IMR-90 (cell line): Measurements from ENCODE around the gene ERP29.

Experiments
- BHLHE40 ChIP-seq: fragments of 150-350 bp; IDR thresholded peaks from 2 replicates; pipeline ENCODE4 v1.6.1; 2016; ENCODE audit warnings: mild to moderate bottlenecking, low read depth, low read length
- CEBPB ChIP-seq: IDR thresholded peaks from 2 replicates; pipeline ENCODE4 v1.6.1; 2012; ENCODE audit warnings: low read depth, low read length, improper control_type of control experiment
- MAZ ChIP-seq: IDR thresholded peaks from 2 replicates; pipeline ENCODE4 v1.6.1; 2012; ENCODE audit warnings: low read depth, mild to moderate bottlenecking, low read length, improper control_type of control experiment, moderate library complexity, borderline replicate concordance
- POLR2A ChIP-seq: IDR thresholded peaks from 2 replicates; pipeline ENCODE4 v1.6.1; 2012; ENCODE audit warnings: mild to moderate bottlenecking, low read depth, low read length
- RAD21 ChIP-seq: IDR thresholded peaks from 2 replicates; pipeline ENCODE4 v1.6.1; 2012; ENCODE audit warnings: low read length, improper control_type of control experiment
- RCOR1 ChIP-seq: IDR thresholded peaks from 2 replicates; pipeline ENCODE4 v1.6.1; 2012; ENCODE audit warnings: mild to moderate bottlenecking, low read length, improper control_type of control experiment; ENCODE audit not compliant: insufficient replicate concordance
- TF ChIP-seq, protein P1 (sequence below): conservative IDR thresholded peaks from 2 replicates; pipeline ENCODE4 v1.5.1; 2012; ENCODE audit warnings: mild to moderate bottlenecking, low read depth, low read length, improper control_type of control experiment
- TF ChIP-seq, protein P2 (sequence below): fragments of 150-350 bp; IDR thresholded peaks from 2 replicates; pipeline ENCODE4 v1.6.1; 2016; ENCODE audit warnings: low read depth, mild to moderate bottlenecking, low read length, moderate library complexity, borderline replicate concordance

DNA sequence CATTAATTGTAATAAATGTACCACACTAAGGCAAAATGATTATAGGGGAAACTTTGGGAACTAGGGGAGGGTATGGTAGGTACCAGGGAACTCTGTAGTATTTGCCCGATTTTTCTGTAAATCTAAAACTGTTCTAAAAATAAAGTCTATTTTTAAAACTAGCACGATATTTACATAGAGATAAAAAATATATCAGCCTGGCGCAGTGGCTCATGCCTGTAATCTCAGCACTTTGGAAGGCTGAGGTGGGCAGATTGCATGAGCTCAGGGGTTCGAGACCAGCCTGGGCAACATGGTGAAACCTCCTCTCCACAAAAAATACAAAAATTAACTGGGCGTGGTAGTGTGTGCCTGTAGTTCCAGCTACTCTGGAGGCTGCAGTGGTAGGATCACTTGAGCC is 32.6 kb upstream of the ERP29 start:
- TF ChIP-seq RCOR1: no peak
- TF ChIP-seq RAD21: no peak
- TF ChIP-seq, protein P1, sequence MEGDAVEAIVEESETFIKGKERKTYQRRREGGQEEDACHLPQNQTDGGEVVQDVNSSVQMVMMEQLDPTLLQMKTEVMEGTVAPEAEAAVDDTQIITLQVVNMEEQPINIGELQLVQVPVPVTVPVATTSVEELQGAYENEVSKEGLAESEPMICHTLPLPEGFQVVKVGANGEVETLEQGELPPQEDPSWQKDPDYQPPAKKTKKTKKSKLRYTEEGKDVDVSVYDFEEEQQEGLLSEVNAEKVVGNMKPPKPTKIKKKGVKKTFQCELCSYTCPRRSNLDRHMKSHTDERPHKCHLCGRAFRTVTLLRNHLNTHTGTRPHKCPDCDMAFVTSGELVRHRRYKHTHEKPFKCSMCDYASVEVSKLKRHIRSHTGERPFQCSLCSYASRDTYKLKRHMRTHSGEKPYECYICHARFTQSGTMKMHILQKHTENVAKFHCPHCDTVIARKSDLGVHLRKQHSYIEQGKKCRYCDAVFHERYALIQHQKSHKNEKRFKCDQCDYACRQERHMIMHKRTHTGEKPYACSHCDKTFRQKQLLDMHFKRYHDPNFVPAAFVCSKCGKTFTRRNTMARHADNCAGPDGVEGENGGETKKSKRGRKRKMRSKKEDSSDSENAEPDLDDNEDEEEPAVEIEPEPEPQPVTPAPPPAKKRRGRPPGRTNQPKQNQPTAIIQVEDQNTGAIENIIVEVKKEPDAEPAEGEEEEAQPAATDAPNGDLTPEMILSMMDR: no peak
- no peak for TF ChIP-seq MAZ
- TF ChIP-seq POLR2A: no peak
- no peak for TF ChIP-seq BHLHE40
- TF ChIP-seq CEBPB: no peak
- TF ChIP-seq, protein P2, sequence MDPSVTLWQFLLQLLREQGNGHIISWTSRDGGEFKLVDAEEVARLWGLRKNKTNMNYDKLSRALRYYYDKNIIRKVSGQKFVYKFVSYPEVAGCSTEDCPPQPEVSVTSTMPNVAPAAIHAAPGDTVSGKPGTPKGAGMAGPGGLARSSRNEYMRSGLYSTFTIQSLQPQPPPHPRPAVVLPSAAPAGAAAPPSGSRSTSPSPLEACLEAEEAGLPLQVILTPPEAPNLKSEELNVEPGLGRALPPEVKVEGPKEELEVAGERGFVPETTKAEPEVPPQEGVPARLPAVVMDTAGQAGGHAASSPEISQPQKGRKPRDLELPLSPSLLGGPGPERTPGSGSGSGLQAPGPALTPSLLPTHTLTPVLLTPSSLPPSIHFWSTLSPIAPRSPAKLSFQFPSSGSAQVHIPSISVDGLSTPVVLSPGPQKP: no peak
